ENCODE results near the gene ATP5PO. TPM values are rescaled to one million over a fixed set of nuclear protein-coding genes. Genes with fewer than 3 reads are reported as not detected.

The ATP5PO gene
- total and polyA plus RNA-seq, 2 of the 8 experiments (the other 6 are each of a cell fraction or from before 2014, with no cell fraction given): 251 to 267 TPM

DNA sequence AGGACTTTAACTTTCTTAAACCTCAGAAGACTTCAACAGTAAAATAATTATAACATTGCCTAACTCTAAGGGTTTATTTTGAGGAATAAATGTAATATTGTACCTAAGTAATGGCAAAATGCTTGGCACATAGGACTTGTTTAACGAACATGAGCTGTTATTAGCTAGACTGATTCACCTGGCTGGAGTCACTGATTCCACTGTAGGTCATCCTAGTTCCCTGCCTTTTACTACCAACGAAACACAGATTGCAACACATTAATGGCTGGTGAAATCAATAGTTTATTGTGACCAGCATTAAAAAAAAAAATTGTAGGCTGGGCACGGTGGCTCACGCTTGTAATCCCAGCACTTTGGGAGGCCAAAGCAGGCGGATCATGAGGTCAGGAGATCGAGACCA lies 45.5 kb upstream of the ATP5PO start:
- no peak overlapping the region for H4K91ac ChIP-seq (replicated peaks; ENCODE audit: insufficient read length, low read length)
- H3K36me3 ChIP-seq (ENCODE audit: control insufficient read depth in 2 of 4, insufficient read depth in 4 of 4, low read length in 3 of 4): no peaks in the 10 kb centered on the region; a peak in 1 of 8 replicates
- 79% methylated on average over 6 of the region's 6 CpGs; no CpG with 5 or more reads in 1 of the 2 experiments for WGBS, 2 experiments (ENCODE audit: extremely low coverage in 1 of 2, insufficient coverage in 1 of 2, insufficient read length in 1 of 2, insufficient replicate concordance in 2 of 2, low coverage in 1 of 2, low lambda C conversion rate in 2 of 2, missing lambda C conversion rate in 1 of 2)
- no peak overlapping the region for H3K18ac ChIP-seq (ENCODE audit: extremely low read depth, low read length)
- no peak overlapping the region for H2BK12ac ChIP-seq (ENCODE audit: low read depth, low read length)
- H3K56ac ChIP-seq (replicated peaks; ENCODE audit: insufficient read length, low read depth, low read length): no peak overlapping the region
- ChIA-PET POLR2A (ENCODE audit: partially characterized antibody) (interaction anchor here (0.6 kb wide), 1 partner anchor 198 kb away, joined by 3 read pairs; no protein-coding TSS in a partner anchor), CTCF (ENCODE audit: partially characterized antibody) (interaction anchor here (0.6 to 1.5 kb wide), 6 partner anchors 13 to 395 kb away, joined by 3 to 12 read pairs (median 4); no protein-coding TSS in a partner anchor)
- H4K5ac ChIP-seq (ENCODE audit: insufficient read length, low read depth, low read length): no peak overlapping the region
- FAIRE-seq (no peak), DNase-seq (ENCODE audit: low read depth in 1 of 2, low spot score in 2 of 2) (no peak)
- no peak overlapping the region for H2AFZ ChIP-seq (ENCODE audit: low read length)
- H2BK15ac ChIP-seq (ENCODE audit: low read length): no peak overlapping the region
- no peak overlapping the region for H3K4ac ChIP-seq (replicated peaks; ENCODE audit: insufficient read length, low read depth, low read length)
- H2AK5ac ChIP-seq (ENCODE audit: low read depth, low read length): no peak overlapping the region
- no peak overlapping the region for H2BK20ac ChIP-seq (ENCODE audit: low read length)
- H3K9ac ChIP-seq (replicated peaks in 1 of 4; ENCODE audit: extremely low read depth in 1 of 4, low read depth in 3 of 4, low read length in 3 of 4): no peak overlapping the region
- H3K14ac ChIP-seq (ENCODE audit: insufficient read length): no peak overlapping the region
- no peak overlapping the region for H3K23ac ChIP-seq (ENCODE audit: insufficient read length)
- H3K79me2 ChIP-seq (ENCODE audit: control insufficient read depth in 1 of 2, insufficient read depth in 2 of 2, low read length in 2 of 2): no peaks in the 10 kb centered on the region
- H3K4me3 ChIP-seq (ENCODE audit: extremely low read depth in 1 of 4, insufficient read depth in 2 of 4, low read depth in 3 of 4, low read length in 4 of 4): no peak overlapping the region
- no peak overlapping the region for H3K4me2 ChIP-seq (ENCODE audit: insufficient read depth in 1 of 2, low read depth in 2 of 2, low read length in 2 of 2)
- no peaks in the 10 kb centered on the region for H3K27me3 ChIP-seq (replicated peaks in 1 of 4; ENCODE audit: control insufficient read depth in 3 of 4, extremely low read depth in 1 of 4, insufficient read depth in 3 of 4, low read length in 3 of 4)
- no peak overlapping the region for H2BK120ac ChIP-seq (replicated peaks; ENCODE audit: low read depth, low read length)
- no peak overlapping the region for H4K8ac ChIP-seq (ENCODE audit: extremely low read depth, insufficient read depth, low read length)
- H4K20me1 ChIP-seq (replicated peaks in 1 of 2; ENCODE audit: control insufficient read depth in 1 of 2, insufficient read depth in 2 of 2, low read length in 2 of 2): no peaks in the 10 kb centered on the region
- H3K27ac ChIP-seq (ENCODE audit: low read depth, low read length): no peak overlapping the region
- H2BK5ac ChIP-seq (ENCODE audit: low read depth, low read length): no peak overlapping the region
- H3K9me3 ChIP-seq (ENCODE audit: insufficient read depth in 2 of 2, low read depth in 1 of 2, low read length in 1 of 2): 0 out of 4 replicates have a peak, but pooled peaks cover 0 to 5% of the 10 kb centered on the region in 2 experiments
- no peaks in the 10 kb centered on the region for H3K79me1 ChIP-seq (ENCODE audit: low read depth, low read length)
- no peaks in the 10 kb centered on the region for H3K4me1 ChIP-seq (replicated peaks in 1 of 4; ENCODE audit: control insufficient read depth in 3 of 4, insufficient read depth in 4 of 4, low read length in 3 of 4)
- no peaks in the 10 kb centered on the region for H3K23me2 ChIP-seq (ENCODE audit: low read depth, low read length)
- TF ChIP-seq YY1 (IDR thresholded peaks at IDR 0.05; ENCODE audit: low read depth, low read length) (no peak), MAFK (IDR thresholded peaks at IDR 0.05; ENCODE audit: low read depth, low read length) (no peak), SIX5 (IDR thresholded peaks at IDR 0.05; ENCODE audit: low read depth, low read length) (no peak), USF2 (IDR thresholded peaks at IDR 0.05; ENCODE audit: low read length) (no peak), HDAC2 (IDR thresholded peaks at IDR 0.05; ENCODE audit: borderline replicate concordance in 1 of 2, low read depth in 2 of 2, low read length in 2 of 2) (no peak), POLR2AphosphoS5 (IDR thresholded peaks at IDR 0.05; ENCODE audit: low read depth, low read length) (no peak), E2F6 (IDR thresholded peaks at IDR 0.05) (no peak), SIN3A (conservative IDR thresholded peaks at IDR 0.05 in 1 of 2, IDR thresholded peaks at IDR 0.05 in 1 of 2; ENCODE audit: low read depth in 1 of 2, low read length in 2 of 2) (no peak)
- TF ChIP-seq, protein P1, sequence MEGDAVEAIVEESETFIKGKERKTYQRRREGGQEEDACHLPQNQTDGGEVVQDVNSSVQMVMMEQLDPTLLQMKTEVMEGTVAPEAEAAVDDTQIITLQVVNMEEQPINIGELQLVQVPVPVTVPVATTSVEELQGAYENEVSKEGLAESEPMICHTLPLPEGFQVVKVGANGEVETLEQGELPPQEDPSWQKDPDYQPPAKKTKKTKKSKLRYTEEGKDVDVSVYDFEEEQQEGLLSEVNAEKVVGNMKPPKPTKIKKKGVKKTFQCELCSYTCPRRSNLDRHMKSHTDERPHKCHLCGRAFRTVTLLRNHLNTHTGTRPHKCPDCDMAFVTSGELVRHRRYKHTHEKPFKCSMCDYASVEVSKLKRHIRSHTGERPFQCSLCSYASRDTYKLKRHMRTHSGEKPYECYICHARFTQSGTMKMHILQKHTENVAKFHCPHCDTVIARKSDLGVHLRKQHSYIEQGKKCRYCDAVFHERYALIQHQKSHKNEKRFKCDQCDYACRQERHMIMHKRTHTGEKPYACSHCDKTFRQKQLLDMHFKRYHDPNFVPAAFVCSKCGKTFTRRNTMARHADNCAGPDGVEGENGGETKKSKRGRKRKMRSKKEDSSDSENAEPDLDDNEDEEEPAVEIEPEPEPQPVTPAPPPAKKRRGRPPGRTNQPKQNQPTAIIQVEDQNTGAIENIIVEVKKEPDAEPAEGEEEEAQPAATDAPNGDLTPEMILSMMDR (IDR thresholded peaks at IDR 0.05; ENCODE audit: control extremely low read depth in 1 of 3, insufficient read depth in 1 of 3, low read depth in 1 of 3, low read length in 3 of 3): no peak
